Measurements from ENCODE around the gene MS4A3.
A peak's percentile ranks its signal among the peaks of the same experiment; 100 is the strongest.
"Not testable (repeated sequence)": the region's sequence is repeated elsewhere in the genome, so short reads cannot be mapped to it uniquely, and the experiment has no call there.

MS4A3 gene

DNA sequence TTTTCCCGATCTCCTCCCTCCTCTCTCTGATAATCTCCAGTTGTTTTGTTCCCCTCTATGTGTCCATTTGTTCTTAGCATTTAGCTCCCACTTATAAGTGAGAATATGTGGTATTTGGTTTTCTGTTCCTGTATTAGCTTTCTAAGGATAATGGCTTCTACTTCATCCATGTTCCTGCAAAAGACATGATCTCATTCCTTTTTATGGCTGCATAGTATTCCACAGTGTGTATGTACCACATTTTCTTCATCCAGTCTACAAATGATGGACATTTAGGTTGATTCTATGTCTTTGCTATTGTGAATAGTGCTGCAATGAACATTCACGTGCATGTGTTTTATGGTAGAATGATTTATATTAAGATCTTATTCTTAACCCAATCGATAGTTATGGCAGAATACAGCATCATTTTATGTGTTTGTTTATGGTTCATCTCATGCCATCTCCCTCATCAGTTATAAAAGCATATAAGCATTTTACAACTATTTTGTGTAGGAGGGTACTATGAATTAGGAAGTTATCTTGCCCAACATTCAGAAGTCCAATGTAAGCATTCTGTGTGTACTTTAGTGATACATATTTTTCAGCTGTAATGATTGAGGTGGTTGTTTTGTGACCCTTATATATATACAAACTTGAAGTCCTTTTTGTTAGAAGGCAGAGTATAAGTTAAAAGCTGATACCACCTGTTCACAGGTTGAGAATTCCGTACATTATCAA lies 3.2 kb downstream of the MS4A3 start:
- Histone ChIP-seq H3K36me3 (no peaks in the 10 kb centered on the region), H3K4me2 (no peak overlapping the region)
- no peak for TF ChIP-seq Cebpa-rat (IDR thresholded peaks at IDR 0.05)

DNA sequence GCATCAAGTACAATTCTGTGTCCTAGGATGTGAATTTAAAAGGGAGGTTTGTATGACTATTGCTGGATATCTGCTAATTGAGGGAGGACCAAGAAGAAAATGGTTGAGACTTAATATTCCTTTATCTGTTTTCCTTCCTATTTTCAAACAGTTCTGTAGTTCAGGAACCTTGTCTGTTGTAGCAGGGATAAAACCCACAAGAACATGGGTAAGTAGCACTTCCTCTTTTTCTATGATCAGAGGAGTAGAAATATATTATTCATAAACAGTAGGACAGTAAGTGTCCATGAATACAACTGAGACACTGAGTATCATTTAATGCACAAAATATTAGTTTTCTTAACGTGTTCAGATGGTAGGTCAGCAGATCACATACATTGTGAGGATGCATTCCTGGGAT lies 7.6 kb downstream of the MS4A3 start:
- no peak for TF ChIP-seq Cebpa-rat (IDR thresholded peaks at IDR 0.05)

More for the DNA sequence above, 3.2 kb downstream of the MS4A3 start:
- no peak overlapping the region for H3K9ac ChIP-seq
- H3K4me3 ChIP-seq: no peak overlapping the region
- H3K27ac ChIP-seq: no peak overlapping the region
- peaks cover 0 to 4% (median 0%) of the 10 kb centered on the region in 11 experiments; a peak in 1 of 22 replicates for H3K9me3 ChIP-seq (replicated peaks in 1 of 11)
- H4K20me1 ChIP-seq: no peaks in the 10 kb centered on the region
- peaks cover 0 to 16% (median 9%) of the 10 kb centered on the region in 10 experiments; a peak in 11 of 20 replicates for H3K4me1 ChIP-seq
- no peaks in the 10 kb centered on the region for H3K27me3 ChIP-seq

DNA sequence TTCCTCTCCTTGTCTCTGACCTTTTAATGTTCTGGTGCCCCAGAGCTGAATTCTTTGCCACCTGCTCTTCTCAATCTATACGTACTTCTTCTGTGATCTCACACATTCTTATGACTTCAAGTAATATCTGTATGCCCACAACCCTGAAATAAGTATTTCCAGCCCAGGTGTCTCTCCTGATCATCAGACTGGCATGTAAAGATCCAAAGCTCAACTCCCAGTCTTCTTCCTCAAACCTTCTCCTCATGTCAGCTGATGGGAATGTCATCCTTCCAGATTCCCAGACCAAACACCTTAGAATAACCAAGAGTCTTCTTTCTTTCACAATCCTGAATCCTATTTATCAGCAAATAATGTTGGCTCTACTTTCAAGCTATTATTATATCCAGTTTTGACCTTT lies 9.3 kb downstream of the MS4A3 start:
- Histone ChIP-seq H3K9ac (no peak overlapping the region), H3K27me3 (no peaks in the 10 kb centered on the region), H3K9me3 (replicated peaks in 1 of 11) (no peaks in the 10 kb centered on the region), H3K4me3 (no peak overlapping the region), H4K20me1 (no peaks in the 10 kb centered on the region), H3K36me3 (no peaks in the 10 kb centered on the region), H3K4me2 (no peak overlapping the region), H3K27ac (no peak overlapping the region), H3K4me1 (peaks cover 0 to 15% (median 9%) of the 10 kb centered on the region in 10 experiments; a peak in 11 of 20 replicates)
- TF ChIP-seq Cebpa-rat (IDR thresholded peaks at IDR 0.05): no peak

More for the DNA sequence above, 7.6 kb downstream of the MS4A3 start:
- Histone ChIP-seq H3K9me3 (replicated peaks in 1 of 11) (peaks cover 0 to 4% (median 0%) of the 10 kb centered on the region in 11 experiments; a peak in 1 of 22 replicates), H3K4me2 (peak overlapping the region in 5 of 11 experiments; percentile 3 to 31 (median 14); a peak in 3 of 22 replicates), H3K27ac (no peak overlapping the region), H3K4me1 (peaks cover 0 to 15% (median 9%) of the 10 kb centered on the region in 10 experiments; a peak in 11 of 20 replicates), H4K20me1 (no peaks in the 10 kb centered on the region), H3K4me3 (no peak overlapping the region), H3K36me3 (no peaks in the 10 kb centered on the region), H3K9ac (no peak overlapping the region), H3K27me3 (no peaks in the 10 kb centered on the region)

DNA sequence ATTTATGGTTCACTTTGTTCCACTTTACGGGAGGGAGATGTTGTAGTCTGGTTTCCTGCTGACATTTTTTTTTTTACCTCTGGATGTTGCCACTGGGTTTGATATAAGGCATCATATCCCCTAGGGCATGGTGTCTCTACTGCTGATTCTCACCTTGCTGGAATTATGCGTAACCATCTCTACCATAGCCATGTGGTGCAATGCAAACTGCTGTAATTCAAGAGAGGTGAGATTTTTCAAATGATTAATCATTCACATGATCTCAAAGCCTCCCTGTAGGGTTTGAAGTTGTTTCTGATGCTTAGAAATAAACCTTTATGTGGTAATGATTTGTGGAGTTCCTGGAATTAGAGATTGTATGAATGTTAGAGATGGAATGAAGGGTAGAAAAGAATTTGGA lies 13.0 kb downstream of the MS4A3 start:
- Histone ChIP-seq H3K9me3 (replicated peaks in 1 of 11) (peaks cover 0 to 9% (median 5%) of the 10 kb centered on the region in 11 experiments; a peak in 7 of 22 replicates), H3K4me1 (peaks cover 0 to 5% (median 2%) of the 10 kb centered on the region in 10 experiments; a peak in 10 of 20 replicates), H3K4me3 (no peak overlapping the region), H3K36me3 (no peaks in the 10 kb centered on the region), H3K27me3 (no peaks in the 10 kb centered on the region), H3K9ac (no peak overlapping the region), H3K27ac (no peak overlapping the region), H3K4me2 (no peak overlapping the region), H4K20me1 (no peaks in the 10 kb centered on the region)
- no peak for TF ChIP-seq Cebpa-rat (IDR thresholded peaks at IDR 0.05)

DNA sequence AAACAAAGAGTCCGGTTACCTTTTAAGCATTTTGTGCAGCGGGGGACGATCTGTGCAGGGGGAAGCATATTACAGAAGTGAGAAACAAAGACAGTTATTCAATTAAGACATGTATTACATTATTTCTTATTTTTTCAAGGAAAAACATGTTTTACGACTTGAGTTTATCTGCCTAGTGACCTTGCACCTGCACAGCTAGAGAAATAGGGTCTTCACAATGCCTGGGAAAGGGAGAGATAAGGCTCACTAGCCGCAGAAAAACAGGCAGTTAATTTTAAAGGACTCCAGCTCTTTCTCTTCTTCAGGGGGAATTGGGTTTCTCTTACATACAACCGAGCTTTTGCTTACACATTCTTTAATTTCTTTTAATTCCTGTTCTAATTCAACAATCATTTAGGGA lies 15.2 kb downstream of the MS4A3 start:
- H3K36me3 ChIP-seq; H3K27ac ChIP-seq; H3K9ac ChIP-seq; H3K4me2 ChIP-seq; H3K4me1 ChIP-seq; H3K9me3 ChIP-seq (replicated peaks in 1 of 11); H3K4me3 ChIP-seq; H3K27me3 ChIP-seq; H4K20me1 ChIP-seq: not testable (repeated sequence)

DNA sequence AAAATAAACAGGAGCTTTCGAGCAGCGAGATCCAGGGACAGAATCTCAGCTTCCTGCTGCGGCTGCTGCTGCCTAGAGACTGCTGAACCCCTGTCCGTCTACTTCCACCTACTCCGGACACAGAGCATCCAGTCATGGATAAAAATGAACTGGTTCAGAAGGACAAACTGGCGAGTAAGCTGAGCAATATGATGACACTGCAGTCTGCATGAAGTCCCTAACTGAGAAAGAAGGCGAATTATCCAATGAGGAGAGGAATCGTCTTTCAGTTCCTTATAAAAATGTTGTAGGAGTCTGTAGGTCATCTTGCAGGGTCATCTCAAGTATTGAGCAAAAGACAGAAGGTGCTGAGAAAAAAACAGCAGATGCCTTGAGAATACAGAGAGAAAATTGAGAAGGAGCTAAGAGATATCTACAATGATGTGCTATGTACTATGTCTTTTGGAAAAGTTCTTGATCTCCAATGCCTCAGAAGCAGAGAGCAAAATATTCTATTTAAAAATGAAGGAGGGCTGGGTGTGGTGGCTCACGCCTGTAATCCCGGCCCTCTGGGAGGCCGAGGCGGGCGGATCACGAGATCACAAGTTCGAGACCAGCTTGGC lies 20.9 kb downstream of the MS4A3 start:
- Histone ChIP-seq H3K4me2 (peak overlapping the region in 3 of 11 experiments; percentile 0 to 30 (median 8); a peak in 3 of 22 replicates), H4K20me1 (no peaks in the 10 kb centered on the region), H3K9ac (no peak overlapping the region), H3K9me3 (replicated peaks in 1 of 11) (peaks cover 0 to 43% (median 13%) of the 10 kb centered on the region in 11 experiments; a peak in 14 of 22 replicates), H3K4me1 (peaks cover 0 to 11% (median 5%) of the 10 kb centered on the region in 10 experiments; a peak in 7 of 20 replicates), H3K27me3 (no peaks in the 10 kb centered on the region), H3K4me3 (no peak overlapping the region), H3K36me3 (no peaks in the 10 kb centered on the region), H3K27ac (0 out of 22 replicates have a peak overlapping the region, but pooled peaks of 1 of the 11 experiments have one; percentile 6)
- no peak for TF ChIP-seq Cebpa-rat (IDR thresholded peaks at IDR 0.05)

DNA sequence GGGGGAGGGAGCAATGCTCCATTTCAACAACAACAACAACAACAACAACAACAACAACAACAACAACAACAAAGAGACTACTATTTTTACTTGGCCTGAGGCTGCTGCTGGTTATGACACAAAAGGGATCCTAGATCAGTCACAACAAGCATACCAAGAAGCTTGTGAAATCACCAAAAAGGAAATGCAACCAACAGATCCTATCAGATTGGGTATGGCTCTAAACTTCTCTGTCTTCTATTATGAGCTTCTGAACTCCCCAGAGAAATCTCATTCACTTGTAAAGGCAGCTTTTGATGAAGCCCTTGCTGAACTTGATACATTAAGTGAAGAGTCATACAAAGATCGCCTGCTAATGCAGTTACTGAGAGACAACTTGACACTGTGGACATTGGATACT lies 21.5 kb downstream of the MS4A3 start:
- Histone ChIP-seq H3K27me3 (no peaks in the 10 kb centered on the region), H4K20me1 (no peaks in the 10 kb centered on the region), H3K9ac (no peak overlapping the region), H3K27ac (0 out of 22 replicates have a peak overlapping the region, but pooled peaks of 1 of the 11 experiments have one; percentile 6), H3K4me2 (peak overlapping the region in 5 of 11 experiments; percentile 0 to 38 (median 13); a peak in 4 of 22 replicates), H3K4me1 (peaks cover 0 to 11% (median 5%) of the 10 kb centered on the region in 10 experiments; a peak in 7 of 20 replicates), H3K36me3 (no peaks in the 10 kb centered on the region), H3K4me3 (no peak overlapping the region), H3K9me3 (replicated peaks in 1 of 11) (peaks cover 0 to 43% (median 13%) of the 10 kb centered on the region in 11 experiments; a peak in 14 of 22 replicates)
- TF ChIP-seq Cebpa-rat (IDR thresholded peaks at IDR 0.05): no peak

DNA sequence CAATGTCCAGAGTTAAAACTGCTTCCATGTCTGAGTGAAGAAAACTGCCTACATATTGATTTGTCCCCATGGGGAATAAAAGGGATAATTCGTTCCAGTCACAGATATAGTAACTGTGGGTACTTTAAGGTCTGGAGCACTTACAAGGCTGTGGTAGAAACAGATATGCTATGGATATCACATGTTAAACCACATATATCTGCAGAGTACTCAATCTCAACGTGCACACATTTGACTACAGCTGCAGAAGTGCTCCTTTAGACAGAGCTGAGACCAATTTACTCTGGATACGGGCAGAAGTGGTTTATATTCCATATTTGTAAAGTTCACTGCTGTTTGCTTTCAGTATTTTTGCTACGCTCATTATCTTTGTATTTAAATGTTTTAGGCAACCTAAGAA lies 22.3 kb downstream of the MS4A3 start:
- Histone ChIP-seq H3K4me1 (peaks cover 0 to 11% (median 5%) of the 10 kb centered on the region in 10 experiments; a peak in 7 of 20 replicates), H3K36me3 (no peaks in the 10 kb centered on the region), H4K20me1 (no peaks in the 10 kb centered on the region), H3K9ac (no peak overlapping the region), H3K27ac (no peak overlapping the region), H3K27me3 (no peaks in the 10 kb centered on the region), H3K4me2 (peak overlapping the region in 1 of 11 experiments; percentile 38; a peak in 1 of 22 replicates), H3K4me3 (no peak overlapping the region), H3K9me3 (replicated peaks in 1 of 11) (peaks cover 0 to 39% (median 8%) of the 10 kb centered on the region in 11 experiments; a peak in 14 of 22 replicates)
- TF ChIP-seq Cebpa-rat (IDR thresholded peaks at IDR 0.05): no peak

DNA sequence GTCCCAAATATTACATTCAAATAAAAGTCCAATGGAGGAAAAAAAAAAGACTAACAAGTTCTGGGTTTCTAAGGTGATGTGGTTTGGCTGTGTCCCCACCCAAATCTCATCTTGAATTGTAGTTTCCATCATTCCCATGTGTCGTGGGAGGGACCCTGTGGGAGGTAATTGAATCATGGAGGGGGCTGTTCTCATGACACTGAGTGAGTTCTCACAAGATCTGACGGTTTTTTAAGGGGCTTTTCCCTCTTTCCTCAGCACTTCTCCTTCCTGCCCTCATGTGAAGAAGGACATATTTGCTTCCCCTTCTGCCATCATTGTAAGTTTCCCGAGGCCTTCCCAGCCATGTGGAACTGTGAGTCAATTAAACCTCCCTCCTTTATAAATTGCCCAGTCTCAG lies 24.1 kb downstream of the MS4A3 start:
- H3K27me3 ChIP-seq: no peaks in the 10 kb centered on the region
- H3K9me3 ChIP-seq (replicated peaks in 1 of 11): peaks cover 0 to 38% (median 6%) of the 10 kb centered on the region in 11 experiments; a peak in 12 of 22 replicates
- H3K4me3 ChIP-seq: no peak overlapping the region
- H3K9ac ChIP-seq: no peak overlapping the region
- no peaks in the 10 kb centered on the region for H4K20me1 ChIP-seq
- H3K36me3 ChIP-seq: no peaks in the 10 kb centered on the region
- no peak overlapping the region for H3K27ac ChIP-seq
- H3K4me1 ChIP-seq: peaks cover 0 to 11% (median 5%) of the 10 kb centered on the region in 10 experiments; a peak in 7 of 20 replicates
- no peak overlapping the region for H3K4me2 ChIP-seq
- no peak for TF ChIP-seq Cebpa-rat (IDR thresholded peaks at IDR 0.05)

Data from BLaER1 treated with 17β-estradiol and CSF1 and Interleukin-3, amounts not matched to agents 10 nM and 100 nM (cell line).